HepG2 (cell line): ENCODE measurements around the gene UFL1. TPM values are rescaled to one million over a fixed set of nuclear protein-coding genes. Genes with fewer than 3 reads are reported as not detected.

Source experiments
- ARNT2 ChIP-seq: sonication (generic); formaldehyde crosslinking; IDR thresholded peaks from 2 replicates; pipeline ENCODE4 v1.8.0; 2022; ENCODE audit warnings: mild to moderate bottlenecking, low read depth, missing genetic modification reagents, moderate library complexity
- EP300 ChIP-seq, 3 experiments: sonication (generic) in 1 of 3; formaldehyde crosslinking in 1 of 3; IDR thresholded peaks; 2 replicates each; pipeline versions ENCODE4 v1.5.1 to v1.6.1; 2011 to 2020; ENCODE audit warnings: low read depth in 2 of 3, low read length in 2 of 3, borderline replicate concordance in 1 of 3, improper control_type of control experiment in 1 of 3, mild to moderate bottlenecking in 1 of 3, missing genetic modification reagents in 1 of 3, moderate library complexity in 1 of 3
- GPBP1L1 ChIP-seq: sonication (generic); formaldehyde crosslinking; IDR thresholded peaks from 2 replicates; pipeline ENCODE4 v1.5.0; 2020; ENCODE audit warnings: mild to moderate bottlenecking, missing genetic modification reagents
- NR2F1 ChIP-seq, 2 experiments: fragments of 450-650 bp in 1 of 2; formaldehyde crosslinking in 1 of 2; IDR thresholded peaks; 2 replicates each; pipeline versions ENCODE4 v1.5.0 to v1.6.1; 2016 to 2020; ENCODE audit warnings: mild to moderate bottlenecking in 1 of 2, missing compliant biosample characterization in 1 of 2, missing genetic modification reagents in 1 of 2, moderate library complexity in 1 of 2
- RBAK ChIP-seq: sonication (generic); formaldehyde crosslinking; IDR thresholded peaks from 2 replicates; pipeline ENCODE4 v1.5.1; 2020; ENCODE audit warnings: mild to moderate bottlenecking, missing genetic modification reagents
- RNF2 ChIP-seq: fragments of 450-650 bp; conservative IDR thresholded peaks from 2 replicates; pipeline ENCODE4 v1.6.1; 2016; ENCODE audit warnings: low read depth
- SNAPC4 ChIP-seq: sonication (generic); formaldehyde crosslinking; IDR thresholded peaks from 2 replicates; pipeline ENCODE4 v1.4.0; 2020; ENCODE audit warnings: mild to moderate bottlenecking, missing genetic modification reagents
- TFE3 ChIP-seq: IDR thresholded peaks from 2 replicates; pipeline ENCODE4 v1.6.1; 2016
- TGIF2 ChIP-seq: IDR thresholded peaks from 2 replicates; pipeline ENCODE4 v1.6.1; 2016; ENCODE audit warnings: control low read depth, missing compliant biosample characterization
- THAP9 ChIP-seq: sonication (generic); formaldehyde crosslinking; IDR thresholded peaks from 2 replicates; pipeline ENCODE4; 2020; ENCODE audit warnings: missing genetic modification reagents, mild to moderate bottlenecking, borderline replicate concordance
- ZNF710 ChIP-seq: sonication (generic); formaldehyde crosslinking; IDR thresholded peaks from 2 replicates; pipeline ENCODE4 v1.5.0; 2020; ENCODE audit warnings: mild to moderate bottlenecking, missing genetic modification reagents, borderline replicate concordance
- ZNF713 ChIP-seq: sonication (generic); formaldehyde crosslinking; IDR thresholded peaks from 2 replicates; pipeline ENCODE4 v1.4.0; 2020; ENCODE audit warnings: mild to moderate bottlenecking, missing genetic modification reagents
- ZNF883 ChIP-seq: sonication (generic); formaldehyde crosslinking; IDR thresholded peaks from 2 replicates; pipeline ENCODE4 v1.5.1; 2020; ENCODE audit warnings: mild to moderate bottlenecking, missing genetic modification reagents; ENCODE audit errors: not compliant biosample characterization
- polyA plus RNA-seq, 8 experiments: library from polyadenylated mRNA; depleted of rRNA in 3 of 8; stranded (reverse) in 7 of 8; unstranded in 1 of 8; fragments of >200 nt; fragmentation: Illumina TruSeq in 4 of 8; extraction: Trizol in 4 of 8; gene quantifications; 2 replicates each; pipeline versions ENCODE4 v1.2.1 to v1.2.3, GENCODE V29; 2011 to 2016; ENCODE audit warnings: low read depth in 4 of 8, missing spikeins in 1 of 8, mixed read lengths in 1 of 8; ENCODE audit not compliant: insufficient read depth in 1 of 8
- total RNA-seq, 5 experiments: library from RNA; depleted of rRNA; stranded (reverse); fragments of >200 nt; fragmentation: Illumina TruSeq; extraction: Trizol; gene quantifications; 2 replicates each; pipeline ENCODE4 v1.2.3, GENCODE V29; 2016; ENCODE audit warnings: low read depth in 1 of 5

UFL1 gene
- total and polyA plus RNA-seq, 2 of the 13 experiments (the other 11 are each of a cell fraction or from before 2014, with no cell fraction given): 8.8 to 24.7 TPM

GRCh38 chr6:96521644-96522464 is at the start of gene UFL1 (continued):
- TF ChIP-seq SNAPC4 (no peak; the same call in 1 of the 2 replicates), RNF2 (0 out of 2 replicates have a peak, but pooled peaks have one; percentile 55), ZNF883 (CRISPR knock-in tag) (peak; percentile 83), EP300 (IDR thresholded peaks at IDR 0.05; ENCODE audit: low read depth in 2 of 2, low read length in 2 of 2) (no peak; a peak in 2 of 4 replicates), EP300 (CRISPR knock-in tag; IDR thresholded peaks at IDR 0.05; ENCODE audit: borderline replicate concordance) (no peak; the same call in 1 of the 2 replicates), GPBP1L1 (CRISPR knock-in tag) (no peak), TFE3 (peak; percentile 47; the same call in 1 of the 2 replicates), RBAK (CRISPR knock-in tag) (no peak), THAP9 (CRISPR knock-in tag) (peak; percentile 60; the same call in 1 of the 2 replicates), ZNF713 (CRISPR knock-in tag) (no peak), ARNT2 (peak; percentile 81; the same call in 1 of the 2 replicates), ZNF710 (CRISPR knock-in tag) (peak; percentile 82; the same call in 1 of the 2 replicates), NR2F1 (CRISPR knock-in tag; IDR thresholded peaks at IDR 0.05) (peak in 1 of 2 experiments; percentile 15; a peak in 1 of 4 replicates), TGIF2 (peak; percentile 53; the same call in 1 of the 2 replicates)
